Uterus (tissue), 2 donors: ENCODE measurements around the gene RND2.

Source experiments
- POLR2A ChIP-seq, 2 donors: fragments of 450-650 bp; IDR thresholded peaks; one replicate each; pipeline ENCODE4 v1.6.1; 2016; ENCODE audit warnings: antibody characterized with exemption in 2 of 2, mild to moderate bottlenecking in 1 of 2, moderate library complexity in 1 of 2
- TF ChIP-seq, protein P1 (sequence below), 4 experiments: fragments of 200-600 bp in 2 of 4; fragments of 450-650 bp in 2 of 4; sonication (generic) in 2 of 4; IDR thresholded peaks; one replicate each; pipeline ENCODE4 v1.5.1; 2016 to 2019; ENCODE audit warnings: antibody characterized with exemption in 4 of 4, mild to moderate bottlenecking in 2 of 4, moderate library complexity in 1 of 4

DNA sequence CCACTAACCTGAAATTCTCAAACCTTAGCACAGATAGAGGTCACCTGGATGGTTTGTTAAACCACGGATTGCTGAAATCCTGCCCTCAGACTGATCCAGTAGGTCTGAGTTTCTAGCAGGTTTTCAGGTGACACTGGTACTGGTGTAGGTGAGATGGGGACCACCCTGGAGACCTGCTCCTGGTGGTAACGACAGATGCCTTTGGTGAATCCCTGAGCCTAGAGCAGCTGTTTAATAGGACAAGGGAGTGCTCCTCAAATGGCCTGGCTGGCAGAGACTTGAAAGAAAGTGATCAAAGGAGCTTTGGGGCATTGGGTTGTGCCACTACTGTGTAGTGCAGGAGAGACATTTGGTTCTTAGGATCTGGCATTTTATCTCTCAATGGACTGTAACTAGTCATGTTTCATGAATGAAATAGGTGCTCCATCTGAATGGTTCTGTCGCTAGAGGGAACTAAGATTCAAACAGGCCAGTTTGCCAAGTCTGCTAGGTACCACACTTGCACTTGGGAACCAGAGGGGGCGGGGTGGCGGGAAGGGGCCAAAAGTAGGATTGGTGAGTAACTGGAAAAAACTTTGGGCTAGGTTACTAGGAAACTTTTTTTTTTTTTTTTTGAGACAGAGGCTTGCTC, 21.4 kb upstream of the RND2 start:
- TF ChIP-seq, protein P1, sequence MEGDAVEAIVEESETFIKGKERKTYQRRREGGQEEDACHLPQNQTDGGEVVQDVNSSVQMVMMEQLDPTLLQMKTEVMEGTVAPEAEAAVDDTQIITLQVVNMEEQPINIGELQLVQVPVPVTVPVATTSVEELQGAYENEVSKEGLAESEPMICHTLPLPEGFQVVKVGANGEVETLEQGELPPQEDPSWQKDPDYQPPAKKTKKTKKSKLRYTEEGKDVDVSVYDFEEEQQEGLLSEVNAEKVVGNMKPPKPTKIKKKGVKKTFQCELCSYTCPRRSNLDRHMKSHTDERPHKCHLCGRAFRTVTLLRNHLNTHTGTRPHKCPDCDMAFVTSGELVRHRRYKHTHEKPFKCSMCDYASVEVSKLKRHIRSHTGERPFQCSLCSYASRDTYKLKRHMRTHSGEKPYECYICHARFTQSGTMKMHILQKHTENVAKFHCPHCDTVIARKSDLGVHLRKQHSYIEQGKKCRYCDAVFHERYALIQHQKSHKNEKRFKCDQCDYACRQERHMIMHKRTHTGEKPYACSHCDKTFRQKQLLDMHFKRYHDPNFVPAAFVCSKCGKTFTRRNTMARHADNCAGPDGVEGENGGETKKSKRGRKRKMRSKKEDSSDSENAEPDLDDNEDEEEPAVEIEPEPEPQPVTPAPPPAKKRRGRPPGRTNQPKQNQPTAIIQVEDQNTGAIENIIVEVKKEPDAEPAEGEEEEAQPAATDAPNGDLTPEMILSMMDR (IDR thresholded peaks at IDR 0.05): no peak
- TF ChIP-seq POLR2A (IDR thresholded peaks at IDR 0.05): no peak
